LNCAP (cell line): ENCODE results near the gene UST.

Experiments used
- TF ChIP-seq, protein P1 (sequence below): fragments of 450-650 bp; IDR thresholded peaks from 2 replicates; pipeline ENCODE4 v1.5.1; 2017; ENCODE audit warnings: mild to moderate bottlenecking

Gene UST

DNA sequence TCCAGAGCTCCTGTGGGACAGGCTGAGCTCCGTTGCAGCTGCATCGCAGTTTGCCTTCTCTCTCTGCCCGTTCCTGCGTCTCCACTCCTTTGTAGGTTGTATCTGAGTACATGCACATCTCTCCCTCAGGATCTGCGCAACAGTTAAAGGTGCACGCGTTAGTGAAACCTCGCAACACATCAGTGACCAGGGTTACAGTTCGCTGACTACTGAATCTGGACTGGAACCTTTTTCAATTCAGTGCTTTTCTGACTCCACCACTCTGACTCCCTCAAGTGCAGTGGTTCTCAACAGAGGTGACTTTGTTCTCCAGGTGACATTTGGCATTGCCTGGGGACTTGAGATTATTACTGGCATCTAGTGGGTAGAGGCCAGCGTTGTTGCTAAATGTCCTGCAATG is 44.0 kb downstream of the UST start:
- TF ChIP-seq, protein P1, sequence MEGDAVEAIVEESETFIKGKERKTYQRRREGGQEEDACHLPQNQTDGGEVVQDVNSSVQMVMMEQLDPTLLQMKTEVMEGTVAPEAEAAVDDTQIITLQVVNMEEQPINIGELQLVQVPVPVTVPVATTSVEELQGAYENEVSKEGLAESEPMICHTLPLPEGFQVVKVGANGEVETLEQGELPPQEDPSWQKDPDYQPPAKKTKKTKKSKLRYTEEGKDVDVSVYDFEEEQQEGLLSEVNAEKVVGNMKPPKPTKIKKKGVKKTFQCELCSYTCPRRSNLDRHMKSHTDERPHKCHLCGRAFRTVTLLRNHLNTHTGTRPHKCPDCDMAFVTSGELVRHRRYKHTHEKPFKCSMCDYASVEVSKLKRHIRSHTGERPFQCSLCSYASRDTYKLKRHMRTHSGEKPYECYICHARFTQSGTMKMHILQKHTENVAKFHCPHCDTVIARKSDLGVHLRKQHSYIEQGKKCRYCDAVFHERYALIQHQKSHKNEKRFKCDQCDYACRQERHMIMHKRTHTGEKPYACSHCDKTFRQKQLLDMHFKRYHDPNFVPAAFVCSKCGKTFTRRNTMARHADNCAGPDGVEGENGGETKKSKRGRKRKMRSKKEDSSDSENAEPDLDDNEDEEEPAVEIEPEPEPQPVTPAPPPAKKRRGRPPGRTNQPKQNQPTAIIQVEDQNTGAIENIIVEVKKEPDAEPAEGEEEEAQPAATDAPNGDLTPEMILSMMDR = no peak

DNA sequence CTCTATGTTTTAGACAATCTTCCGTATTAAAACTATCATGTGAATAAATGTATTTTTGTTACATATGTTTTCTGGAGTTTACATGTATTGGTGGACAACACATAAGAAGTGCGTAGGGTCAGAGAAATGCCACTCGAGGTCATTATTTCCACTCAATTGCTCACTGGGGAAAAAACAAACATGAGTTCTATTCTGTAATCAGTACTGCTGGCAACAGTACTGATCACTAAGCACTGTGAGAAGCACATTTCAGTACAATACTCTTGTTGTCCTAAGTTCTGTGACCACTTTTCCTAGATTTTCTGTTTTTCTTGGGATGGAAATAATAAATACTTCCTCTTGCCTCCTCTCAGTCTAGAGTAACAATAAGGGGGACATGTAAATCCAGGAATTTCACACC is 44.5 kb downstream of the UST start:
- TF ChIP-seq, protein P1 = no peak

DNA sequence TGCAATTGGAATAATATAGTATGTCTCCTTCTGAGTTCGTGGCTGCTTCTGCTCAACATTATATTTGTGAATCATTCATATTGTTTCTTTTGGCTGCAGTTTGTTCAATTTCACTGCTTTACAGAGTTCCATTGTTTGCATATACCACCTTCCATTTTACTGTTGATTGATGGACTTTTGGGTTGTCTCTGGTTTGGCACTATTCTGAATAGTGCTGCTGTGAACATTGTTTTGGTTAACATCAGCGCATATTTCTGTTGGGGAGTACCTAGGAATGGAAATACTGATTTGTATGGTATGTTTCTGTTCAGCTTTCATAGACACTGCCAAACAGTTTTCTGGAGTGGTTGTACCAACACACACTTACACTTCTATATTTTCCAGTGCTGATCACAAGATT is 46.9 kb downstream of the UST start:
- TF ChIP-seq, protein P1 = no peak

DNA sequence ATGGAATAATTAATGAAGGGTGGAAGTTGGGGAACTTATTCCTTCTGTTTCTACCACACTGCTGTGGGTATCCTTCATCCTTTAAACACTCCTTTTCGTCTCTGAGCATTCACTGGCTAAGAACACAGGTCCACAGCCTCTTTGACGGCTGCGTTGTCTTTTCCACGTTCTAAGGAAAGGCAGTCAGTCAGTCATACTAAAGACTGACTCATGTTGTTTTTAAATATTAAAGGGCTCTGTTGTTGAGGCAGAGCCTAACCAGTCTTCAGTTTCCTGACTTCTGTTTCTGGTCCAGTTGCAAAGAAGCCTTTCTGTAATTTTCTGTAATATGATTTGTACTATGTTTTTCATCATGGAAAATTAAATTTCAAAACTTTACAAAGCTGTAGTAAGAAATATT is 48.0 kb downstream of the UST start:
- TF ChIP-seq, protein P1 = no peak

DNA sequence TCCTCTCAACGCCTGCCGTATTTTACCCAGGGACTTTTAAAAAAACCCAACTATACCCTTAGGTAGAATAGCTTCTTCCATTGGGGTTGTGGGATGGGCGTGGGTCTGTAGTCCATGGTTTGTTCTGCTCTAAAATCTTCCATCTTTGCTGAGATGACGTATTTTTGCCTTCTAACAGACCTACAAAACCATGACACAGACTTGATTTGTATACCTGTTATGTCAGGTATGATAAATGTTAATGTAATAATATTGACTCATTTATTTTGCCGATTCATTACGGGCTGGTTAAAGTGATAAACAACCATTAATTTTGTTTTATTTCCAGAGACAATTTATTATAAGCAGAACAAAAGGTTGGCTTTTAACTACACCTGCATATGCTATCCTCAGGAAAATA is 48.7 kb downstream of the UST start:
- TF ChIP-seq, protein P1 = no peak

GRCh38 chr6:148799647-148800046 is 52.8 kb downstream of the UST start:
- TF ChIP-seq, protein P1 = no peak

- TF ChIP-seq, protein P1 = no peak
These were observed 53.7 kb downstream of the UST start for GRCh38 chr6:148800536-148800935.

- TF ChIP-seq, protein P1 = no peak
These were observed 57.1 kb downstream of the UST start for GRCh38 chr6:148803979-148804378.
